ENCODE data around the gene SNAPC1. TPM values are rescaled to one million over a fixed set of nuclear protein-coding genes. Genes with fewer than 3 reads are reported as not detected.

Gene SNAPC1
- total and polyA plus RNA-seq, 10 of the 15 experiments (the other 5 are each of a cell fraction or from before 2014, with no cell fraction given) = 4.5 to 12.0 (median 7.4) TPM

DNA sequence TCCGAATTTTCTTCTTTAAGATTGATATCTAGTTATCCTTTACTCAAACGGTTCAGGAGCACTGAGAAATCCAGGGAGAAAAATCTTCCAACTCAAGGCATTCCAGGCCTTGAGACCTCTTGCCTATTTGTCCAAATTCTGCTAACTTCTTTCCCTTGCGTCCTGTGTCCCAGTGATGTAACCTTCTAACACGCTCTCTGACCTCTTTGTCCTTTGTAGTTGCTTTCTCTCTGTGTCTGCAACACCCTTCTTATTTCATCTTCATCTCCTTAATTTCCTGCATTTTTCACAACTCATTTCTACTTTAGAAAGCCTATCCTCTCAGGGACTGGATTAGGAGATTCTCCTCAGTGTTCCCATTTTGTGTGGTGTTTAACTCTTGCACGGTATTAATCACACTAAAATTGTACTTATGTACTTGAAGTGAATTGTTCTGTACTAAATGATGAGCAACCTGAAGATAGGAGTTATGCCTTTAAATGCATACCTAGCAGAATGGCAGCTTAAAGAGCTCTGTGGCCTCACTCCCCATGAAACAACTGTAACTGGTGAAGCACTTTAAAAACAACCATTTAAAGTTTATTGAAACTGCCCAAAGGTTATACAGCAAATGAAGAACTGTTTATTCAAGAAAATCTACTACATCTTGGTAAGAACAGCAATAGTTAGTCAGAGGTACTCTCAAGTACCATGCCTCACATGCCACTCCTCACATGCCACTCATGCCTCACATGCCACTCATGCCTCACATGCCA, 7.4 kb upstream of the SNAPC1 start:
- DNase-seq (ENCODE audit: low read depth, low spot score) (no peak), FAIRE-seq (no peak), ATAC-seq (no peak)
- no peak overlapping the region for H3K27ac ChIP-seq (ENCODE audit: control insufficient read depth, insufficient read depth)
- 89% methylated on average over 5 of the region's 5 CpGs for WGBS (ENCODE audit: insufficient coverage, insufficient replicate concordance, low lambda C conversion rate, missing lambda C conversion rate)
- ChIA-PET POLR2A (interaction anchor here (1.0 to 10.5 kb wide), 2 partner anchors 9 to 12 kb away, joined by 4 to 130 read pairs; partner anchors contain the start of gene SNAPC1), CTCF (interaction anchor here (2.3 to 4.9 kb wide), 2 partner anchors 83 to 279 kb away, joined by 9 to 37 read pairs; no protein-coding TSS in a partner anchor), RAD21 (ENCODE audit: unreplicated experiment) (interaction anchor here (10.8 kb wide), 1 partner anchor 8 kb away, joined by 102 read pairs; the partner anchor contains the start of gene SNAPC1), SMC1A (ENCODE audit: uncharacterized antibody, unreplicated experiment) (no interaction called here)
- no peak overlapping the region for H3K4me3 ChIP-seq
- in situ Hi-C loops (cut with MboI) (no loop called here), intact Hi-C loops (cut with micrococcal nuclease; ENCODE audit: unreplicated experiment) (no loop called here)
- peaks cover 15% of the 10 kb centered on the region for H3K79me2 ChIP-seq (ENCODE audit: control insufficient read depth, insufficient read depth, low read length)
- no peak overlapping the region for H3K9ac ChIP-seq (ENCODE audit: control insufficient read depth, insufficient read depth, low read length)
- no peaks in the 10 kb centered on the region for H3K27me3 ChIP-seq (replicated peaks in 1 of 2; ENCODE audit: control insufficient read depth in 2 of 2, insufficient read depth in 2 of 2, low read length in 1 of 2)
- BruUV-seq (replicated peaks) = no TSS peak
- no peaks in the 10 kb centered on the region for H3K36me3 ChIP-seq (ENCODE audit: control insufficient read depth in 2 of 2, insufficient read depth in 2 of 2, low read length in 1 of 2)
- peaks cover 15% of the 10 kb centered on the region for H3K4me1 ChIP-seq (ENCODE audit: control insufficient read depth, insufficient read depth, low read length)
- H4K20me1 ChIP-seq (ENCODE audit: control insufficient read depth, insufficient read depth) = no peaks in the 10 kb centered on the region
- H3K9me3 ChIP-seq (replicated peaks; ENCODE audit: control insufficient read depth, insufficient read depth, low read length) = no peaks in the 10 kb centered on the region
- TF ChIP-seq, protein P1, sequence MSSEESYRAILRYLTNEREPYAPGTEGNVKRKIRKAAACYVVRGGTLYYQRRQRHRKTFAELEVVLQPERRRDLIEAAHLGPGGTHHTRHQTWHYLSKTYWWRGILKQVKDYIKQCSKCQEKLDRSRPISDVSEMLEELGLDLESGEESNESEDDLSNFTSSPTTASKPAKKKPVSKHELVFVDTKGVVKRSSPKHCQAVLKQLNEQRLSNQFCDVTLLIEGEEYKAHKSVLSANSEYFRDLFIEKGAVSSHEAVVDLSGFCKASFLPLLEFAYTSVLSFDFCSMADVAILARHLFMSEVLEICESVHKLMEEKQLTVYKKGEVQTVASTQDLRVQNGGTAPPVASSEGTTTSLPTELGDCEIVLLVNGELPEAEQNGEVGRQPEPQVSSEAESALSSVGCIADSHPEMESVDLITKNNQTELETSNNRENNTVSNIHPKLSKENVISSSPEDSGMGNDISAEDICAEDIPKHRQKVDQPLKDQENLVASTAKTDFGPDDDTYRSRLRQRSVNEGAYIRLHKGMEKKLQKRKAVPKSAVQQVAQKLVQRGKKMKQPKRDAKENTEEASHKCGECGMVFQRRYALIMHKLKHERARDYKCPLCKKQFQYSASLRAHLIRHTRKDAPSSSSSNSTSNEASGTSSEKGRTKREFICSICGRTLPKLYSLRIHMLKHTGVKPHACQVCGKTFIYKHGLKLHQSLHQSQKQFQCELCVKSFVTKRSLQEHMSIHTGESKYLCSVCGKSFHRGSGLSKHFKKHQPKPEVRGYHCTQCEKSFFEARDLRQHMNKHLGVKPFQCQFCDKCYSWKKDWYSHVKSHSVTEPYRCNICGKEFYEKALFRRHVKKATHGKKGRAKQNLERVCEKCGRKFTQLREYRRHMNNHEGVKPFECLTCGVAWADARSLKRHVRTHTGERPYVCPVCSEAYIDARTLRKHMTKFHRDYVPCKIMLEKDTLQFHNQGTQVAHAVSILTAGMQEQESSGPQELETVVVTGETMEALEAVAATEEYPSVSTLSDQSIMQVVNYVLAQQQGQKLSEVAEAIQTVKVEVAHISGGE (CRISPR knock-in tag; IDR thresholded peaks at IDR 0.05) = no peak
- TF ChIP-seq SREBF1 (IDR thresholded peaks at IDR 0.05; ENCODE audit: low read length) (no peak), KAT2A (conservative IDR thresholded peaks at IDR 0.05; ENCODE audit: control insufficient read depth, low read depth, low read length) (no peak)
- TF ChIP-seq, protein P2, sequence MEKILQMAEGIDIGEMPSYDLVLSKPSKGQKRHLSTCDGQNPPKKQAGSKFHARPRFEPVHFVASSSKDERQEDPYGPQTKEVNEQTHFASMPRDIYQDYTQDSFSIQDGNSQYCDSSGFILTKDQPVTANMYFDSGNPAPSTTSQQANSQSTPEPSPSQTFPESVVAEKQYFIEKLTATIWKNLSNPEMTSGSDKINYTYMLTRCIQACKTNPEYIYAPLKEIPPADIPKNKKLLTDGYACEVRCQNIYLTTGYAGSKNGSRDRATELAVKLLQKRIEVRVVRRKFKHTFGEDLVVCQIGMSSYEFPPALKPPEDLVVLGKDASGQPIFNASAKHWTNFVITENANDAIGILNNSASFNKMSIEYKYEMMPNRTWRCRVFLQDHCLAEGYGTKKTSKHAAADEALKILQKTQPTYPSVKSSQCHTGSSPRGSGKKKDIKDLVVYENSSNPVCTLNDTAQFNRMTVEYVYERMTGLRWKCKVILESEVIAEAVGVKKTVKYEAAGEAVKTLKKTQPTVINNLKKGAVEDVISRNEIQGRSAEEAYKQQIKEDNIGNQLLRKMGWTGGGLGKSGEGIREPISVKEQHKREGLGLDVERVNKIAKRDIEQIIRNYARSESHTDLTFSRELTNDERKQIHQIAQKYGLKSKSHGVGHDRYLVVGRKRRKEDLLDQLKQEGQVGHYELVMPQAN (conservative IDR thresholded peaks at IDR 0.05) = no peak
- H2AFZ ChIP-seq (ENCODE audit: control insufficient read depth, low read depth, low read length) = no peak overlapping the region
- H3K4me2 ChIP-seq (ENCODE audit: control insufficient read depth, insufficient read depth) = no peak overlapping the region

All from GM12878 (cell line).